Glutamatergic neuron (in vitro differentiated cells): ENCODE results near the gene PRKCG. TPM values are rescaled to one million over a fixed set of nuclear protein-coding genes. Genes with fewer than 3 reads are reported as not detected.

Experiments used
- DNase-seq: peaks from one replicate; pipeline ENCODE4 v3.0.0; 2022
- H3K27ac Mint-ChIP-seq: one replicate; pipeline ENCODE4 v1.8.0; 2020; ENCODE audit warnings: mild to moderate bottlenecking, mixed read lengths, inconsistent platforms; ENCODE audit not compliant: unreplicated experiment
- H3K27me3 Mint-ChIP-seq: one replicate; pipeline ENCODE4 v1.8.0; 2020; ENCODE audit warnings: mild to moderate bottlenecking, moderate library complexity, mixed read lengths, inconsistent platforms; ENCODE audit not compliant: unreplicated experiment
- H3K36me3 Mint-ChIP-seq: one replicate; pipeline ENCODE4 v1.8.0; 2020; ENCODE audit warnings: mild to moderate bottlenecking, mixed read lengths, inconsistent platforms; ENCODE audit not compliant: unreplicated experiment
- H3K4me1 Mint-ChIP-seq: one replicate; pipeline ENCODE4 v1.8.0; 2020; ENCODE audit warnings: mild to moderate bottlenecking, low read depth, mixed read lengths, inconsistent platforms; ENCODE audit not compliant: unreplicated experiment
- H3K4me3 Mint-ChIP-seq: one replicate; pipeline ENCODE4 v1.8.0; 2020; ENCODE audit warnings: mild to moderate bottlenecking, mixed read lengths, inconsistent platforms; ENCODE audit not compliant: unreplicated experiment
- H3K9me3 Mint-ChIP-seq: one replicate; pipeline ENCODE4 v1.8.0; 2020; ENCODE audit warnings: mild to moderate bottlenecking, moderate library complexity, mixed read lengths, inconsistent platforms; ENCODE audit not compliant: unreplicated experiment
- CTCF ChIP-seq: fragments of 200-600 bp; sonication (generic); IDR thresholded peaks from one replicate; pipeline ENCODE4 v1.5.0; 2021; ENCODE audit not compliant: partially characterized antibody, unreplicated experiment
- total RNA-seq: library from RNA; stranded (reverse); fragmentation: NEBNext Ultra II Directional; extraction: Animal tissue kit (Norgen Biotek cat#: 25700); gene quantifications from one replicate; pipeline ENCODE4 v1.2.1, GENCODE V29; 2021; ENCODE audit not compliant: unreplicated experiment

The PRKCG gene
- total RNA-seq, 1 donor from 2014 or later: 33.1 TPM

GRCh38 chr19:53908935-53909415, 27.0 kb downstream of the PRKCG start, which contains the start of gene CACNG7:
CACNG7 (plus strand) TSS chr19:53909278; CDS start chr19:53912832, 3,554 bp downstream.
- no peak for TF ChIP-seq CTCF
- peaks cover 22% of the 10 kb centered on the region for H3K4me1 Mint-ChIP-seq
- H3K9me3 Mint-ChIP-seq: peaks cover 13% of the 10 kb centered on the region
- peak within 1 kb of the TSS; percentile 99 for H3K4me3 Mint-ChIP-seq
- H3K27me3 Mint-ChIP-seq: peaks cover 20% of the 10 kb centered on the region
- peak; percentile 70 for DNase-seq
- H3K27ac Mint-ChIP-seq: peak within 1 kb of the TSS; percentile 97
- no peaks in the 10 kb centered on the region for H3K36me3 Mint-ChIP-seq

GRCh38 chr19:53909471-53910169, 27.6 kb downstream of the PRKCG start:
- Mint-ChIP-seq H3K4me1 (peaks cover 22% of the 10 kb centered on the region), H3K4me3 (peak overlapping the region; percentile 99), H3K9me3 (peaks cover 13% of the 10 kb centered on the region), H3K27me3 (peaks cover 18% of the 10 kb centered on the region), H3K27ac (peak overlapping the region; percentile 76), H3K36me3 (no peaks in the 10 kb centered on the region)
- DNase-seq: peak; percentile 48
- TF ChIP-seq CTCF: no peak

GRCh38 chr19:53910170-53910518, 28.1 kb downstream of the PRKCG start:
- Mint-ChIP-seq H3K4me3 (peak overlapping the region; percentile 99), H3K4me1 (peaks cover 22% of the 10 kb centered on the region), H3K27me3 (peaks cover 20% of the 10 kb centered on the region), H3K9me3 (peaks cover 18% of the 10 kb centered on the region), H3K27ac (peak overlapping the region; percentile 76), H3K36me3 (no peaks in the 10 kb centered on the region)
- peak; percentile 74 for DNase-seq
- no peak for TF ChIP-seq CTCF

- H3K36me3 Mint-ChIP-seq: peaks cover 1% of the 10 kb centered on the region
- peaks cover 16% of the 10 kb centered on the region for H3K27me3 Mint-ChIP-seq
- H3K4me3 Mint-ChIP-seq: no peak overlapping the region
- peak; percentile 55 for DNase-seq
- H3K27ac Mint-ChIP-seq: no peak overlapping the region
- peaks cover 12% of the 10 kb centered on the region for H3K4me1 Mint-ChIP-seq
- peaks cover 16% of the 10 kb centered on the region for H3K9me3 Mint-ChIP-seq
- peak; percentile 67 for TF ChIP-seq CTCF
Measured at GRCh38 chr19:53912653-53913052, 30.7 kb downstream of the PRKCG start.

- peaks cover 11% of the 10 kb centered on the region for H3K9me3 Mint-ChIP-seq
- H3K27me3 Mint-ChIP-seq: peaks cover 11% of the 10 kb centered on the region
- no peak for TF ChIP-seq CTCF
- no peak overlapping the region for H3K27ac Mint-ChIP-seq
- no peak overlapping the region for H3K4me3 Mint-ChIP-seq
- peak; percentile 44 for DNase-seq
- H3K36me3 Mint-ChIP-seq: peaks cover 8% of the 10 kb centered on the region
- H3K4me1 Mint-ChIP-seq: peaks cover 9% of the 10 kb centered on the region
Measured at GRCh38 chr19:53915000-53915399, 33.0 kb downstream of the PRKCG start.
